HEK293T (cell line): ENCODE data around the gene SLC27A1.

Experiments used
- ELF4 ChIP-seq: fragments of 450-650 bp; IDR thresholded peaks from 2 replicates; pipeline ENCODE4 v1.6.1; 2017; ENCODE audit warnings: antibody characterized with exemption
- FOXA1 ChIP-seq: fragments of 450-650 bp; IDR thresholded peaks from 2 replicates; pipeline ENCODE4 v1.6.1; 2016; ENCODE audit warnings: mild to moderate bottlenecking
- FOXM1 ChIP-seq: fragments of 450-650 bp; IDR thresholded peaks from 2 replicates; pipeline ENCODE4 v1.6.1; 2017; ENCODE audit warnings: mild to moderate bottlenecking, borderline replicate concordance
- L3MBTL2 ChIP-seq: fragments of 450-650 bp; conservative IDR thresholded peaks from 2 replicates; pipeline ENCODE4 v1.6.1; 2016; ENCODE audit warnings: mild to moderate bottlenecking
- SP1 ChIP-seq: fragments of 450-650 bp; IDR thresholded peaks from 2 replicates; pipeline ENCODE4 v1.6.1; 2017

- TF ChIP-seq ELF4 (no peak), L3MBTL2 (no peak), FOXA1 (no peak), FOXM1 (no peak), SP1 (no peak)
These were observed 47.6 kb downstream of the SLC27A1 start for GRCh38 chr19:17517898-17518297.
